Skin epidermis (tissue), 12 donors: ENCODE data around the gene AURKA.
A peak's percentile ranks its signal among the peaks of the same experiment; 100 is the strongest.
"Not testable (repeated sequence)": the region's sequence is repeated elsewhere in the genome, so short reads cannot be mapped to it uniquely, and the experiment has no call there.

ENCODE experiments used
- H3K27ac ChIP-seq, 21 experiments: fragments of 200-600 bp; sonication (generic) in 11 of 21; one replicate each; pipeline ENCODE4 v1.5.0; 2020; ENCODE audit warnings: mild to moderate bottlenecking in 3 of 21, inconsistent platforms in 2 of 21, moderate library complexity in 2 of 21
- H3K4me3 ChIP-seq, 7 experiments: fragments of 200-600 bp; sonication (generic) in 2 of 7; one replicate each; pipeline ENCODE4 v1.5.0; 2020; ENCODE audit warnings: inconsistent platforms in 2 of 7, mild to moderate bottlenecking in 2 of 7, moderate library complexity in 1 of 7

Gene AURKA

GRCh38 chr20:56395166-56395565 lies 3.2 kb upstream of the AURKA start:
- no peak overlapping the region for H3K4me3 ChIP-seq
- H3K27ac ChIP-seq = no peak overlapping the region

- Histone ChIP-seq H3K4me3 (peak overlapping the region in 4 of 7 experiments; percentile 51 to 92 (median 78)), H3K27ac (peak overlapping the region in 10 of 21 experiments; percentile 14 to 92 (median 88))
Observed at GRCh38 chr20:56393653-56394052, 1.6 kb upstream of the AURKA start.

- Histone ChIP-seq H3K27ac (peak overlapping the region; percentile 33 to 92 (median 89)), H3K4me3 (peak overlapping the region; percentile 51 to 92 (median 79))
Observed at GRCh38 chr20:56392881-56393482, 967 bp upstream of the AURKA start.

DNA sequence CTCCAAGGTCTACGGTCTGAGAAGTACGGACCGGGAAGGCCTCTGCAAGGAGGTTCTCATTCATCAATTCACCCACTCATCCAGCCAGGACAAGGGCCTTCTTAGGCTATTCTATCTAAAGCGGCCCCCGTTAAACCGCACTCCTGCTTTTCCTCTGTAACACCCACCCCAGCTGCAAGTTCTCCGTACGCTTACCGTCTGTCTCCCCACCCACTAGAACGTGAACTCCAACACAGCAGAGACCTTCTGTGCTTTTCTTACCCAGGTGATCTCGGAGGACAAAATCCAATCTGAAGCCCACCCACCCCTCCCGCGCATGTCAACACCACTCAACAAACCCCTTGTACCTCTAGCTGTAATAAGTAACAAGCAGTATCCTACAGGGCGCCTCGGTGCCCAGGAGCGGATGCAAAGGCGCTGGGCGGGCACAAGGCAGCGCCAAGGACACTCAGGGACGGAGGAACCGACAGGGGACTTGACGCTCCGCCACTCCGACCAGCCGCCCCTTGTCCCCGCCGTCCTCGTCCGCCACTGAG lies 351 bp downstream of the AURKA start:
- peak overlapping the region in 20 of 21 experiments; percentile 48 to 92 (median 90) for H3K27ac ChIP-seq
- H3K4me3 ChIP-seq = peak overlapping the region; percentile 51 to 92 (median 79)

DNA sequence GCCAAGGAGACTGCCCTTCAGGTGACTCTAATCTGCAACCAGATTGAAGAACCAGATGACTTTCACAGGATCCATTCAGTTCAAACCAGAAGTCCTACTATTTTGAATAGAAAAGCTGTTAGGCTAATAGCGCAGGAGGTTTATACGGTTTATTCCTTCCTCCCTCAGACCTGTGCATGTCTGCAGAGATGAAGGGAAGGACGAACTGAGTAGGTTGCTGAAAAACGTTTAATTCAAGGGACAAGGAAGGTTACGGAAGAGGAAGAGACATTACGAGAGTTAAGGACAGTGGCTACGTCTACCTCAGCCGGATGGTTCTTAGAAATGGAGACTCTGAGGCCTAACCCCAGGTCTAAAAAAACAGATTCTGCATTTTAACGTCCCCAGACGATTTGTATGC lies 978 bp downstream of the AURKA start:
- Histone ChIP-seq H3K27ac (peak overlapping the region in 5 of 21 experiments; percentile 86 to 91 (median 91)), H3K4me3 (peak overlapping the region in 6 of 7 experiments; percentile 51 to 92 (median 78))

DNA sequence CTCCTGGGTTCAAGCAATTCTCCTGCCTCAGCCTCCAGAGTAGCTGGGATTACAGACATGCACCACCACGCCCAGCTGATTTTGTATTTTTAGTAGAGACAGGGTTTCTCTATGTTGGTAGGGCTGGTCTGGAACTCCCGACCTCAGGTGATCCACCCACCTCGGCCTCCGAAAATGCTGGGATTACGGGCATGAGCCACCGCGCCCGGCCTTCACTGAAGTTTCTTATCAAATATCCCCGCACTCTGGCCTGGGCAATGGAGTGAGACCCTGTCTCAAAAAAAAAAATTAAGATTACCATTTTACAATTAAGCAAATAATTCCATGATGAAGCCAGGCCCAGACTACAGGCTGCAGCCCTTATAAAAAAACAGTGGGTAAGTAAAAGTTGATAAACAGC lies 1.6 kb downstream of the AURKA start:
- not testable (repeated sequence) for H3K4me3 ChIP-seq, H3K27ac ChIP-seq

DNA sequence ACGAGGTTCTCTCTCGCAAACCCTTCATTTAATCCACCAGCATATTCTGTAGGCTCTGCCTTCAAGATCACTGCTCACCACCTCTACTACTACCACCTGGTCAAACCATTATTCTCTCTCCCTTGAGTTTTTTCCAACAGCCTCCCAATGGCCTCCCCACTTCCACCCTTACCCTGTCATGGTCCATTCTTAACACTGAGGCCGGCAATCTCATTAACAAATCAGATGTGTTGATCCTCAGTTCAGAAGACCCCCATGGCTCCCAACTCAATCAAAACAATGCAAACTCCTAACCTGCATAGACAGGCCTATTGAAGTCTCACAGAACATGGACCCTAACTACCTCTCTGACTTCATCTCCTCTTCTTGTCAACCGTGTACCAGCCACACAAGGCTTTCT lies 2.2 kb downstream of the AURKA start:
- H3K4me3 ChIP-seq = no peak overlapping the region

DNA sequence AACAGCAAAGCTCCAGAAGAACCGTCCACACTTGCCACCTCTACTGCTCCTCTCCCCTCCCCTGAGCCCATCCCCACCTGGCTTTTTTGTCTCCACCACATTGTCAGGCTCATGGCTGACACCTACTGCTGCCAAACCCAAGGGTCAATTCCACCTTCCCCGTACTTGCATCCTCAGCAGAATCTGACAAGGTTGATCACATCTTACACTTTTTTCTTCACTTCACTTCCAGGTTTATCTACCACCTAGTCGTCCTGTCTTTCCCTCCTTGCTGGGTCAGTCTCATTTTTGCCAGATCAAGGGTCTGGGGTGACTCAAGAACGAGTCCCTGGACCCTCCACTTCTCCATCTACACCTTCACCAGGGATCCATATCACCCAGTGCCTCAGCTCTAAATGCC lies 3.1 kb downstream of the AURKA start:
- H3K27ac ChIP-seq = no peak overlapping the region
- no peak overlapping the region for H3K4me3 ChIP-seq

More for the DNA sequence above, 2.2 kb downstream of the AURKA start:
- H3K27ac ChIP-seq = no peak overlapping the region

GRCh38 chr20:56386219-56386618 lies 5.8 kb downstream of the AURKA start:
- no peak overlapping the region for H3K4me3 ChIP-seq
- H3K27ac ChIP-seq = no peak overlapping the region

GRCh38 chr20:56385130-56385529 lies 6.9 kb downstream of the AURKA start:
- no peak overlapping the region for H3K4me3 ChIP-seq
- no peak overlapping the region for H3K27ac ChIP-seq

GRCh38 chr20:56383334-56383733 lies 8.7 kb downstream of the AURKA start:
- H3K27ac ChIP-seq = no peak overlapping the region

GRCh38 chr20:56382696-56383095 lies 9.3 kb downstream of the AURKA start:
- no peak overlapping the region for H3K27ac ChIP-seq
- no peak overlapping the region for H3K4me3 ChIP-seq

More at GRCh38 chr20:56383334-56383733, 8.7 kb downstream of the AURKA start:
- no peak overlapping the region for H3K4me3 ChIP-seq

- Histone ChIP-seq H3K27ac (no peak overlapping the region), H3K4me3 (no peak overlapping the region)
Observed at GRCh38 chr20:56381501-56381900, 10.5 kb downstream of the AURKA start.

GRCh38 chr20:56380375-56380774 lies 11.6 kb downstream of the AURKA start:
- Histone ChIP-seq H3K4me3 (no peak overlapping the region), H3K27ac (no peak overlapping the region)

DNA sequence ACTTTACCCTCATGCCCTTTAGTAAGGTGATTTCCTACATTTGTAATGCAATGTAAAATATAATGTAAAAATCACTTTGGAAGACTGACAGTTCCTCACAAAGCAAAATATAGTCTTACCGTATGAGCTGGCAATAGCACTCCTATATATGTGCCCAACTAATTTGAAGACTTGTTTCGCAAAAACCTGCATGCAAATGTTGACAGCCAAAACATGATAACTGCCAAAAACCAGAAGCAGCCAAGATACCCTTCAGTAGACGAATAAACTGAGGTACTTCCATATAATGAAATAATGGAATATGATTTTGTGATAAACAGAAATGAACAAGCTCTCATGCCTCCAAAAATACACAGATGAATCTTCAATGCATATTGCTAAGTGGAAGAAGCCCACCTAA lies 13.6 kb downstream of the AURKA start:
- H3K4me3 ChIP-seq = no peak overlapping the region

DNA sequence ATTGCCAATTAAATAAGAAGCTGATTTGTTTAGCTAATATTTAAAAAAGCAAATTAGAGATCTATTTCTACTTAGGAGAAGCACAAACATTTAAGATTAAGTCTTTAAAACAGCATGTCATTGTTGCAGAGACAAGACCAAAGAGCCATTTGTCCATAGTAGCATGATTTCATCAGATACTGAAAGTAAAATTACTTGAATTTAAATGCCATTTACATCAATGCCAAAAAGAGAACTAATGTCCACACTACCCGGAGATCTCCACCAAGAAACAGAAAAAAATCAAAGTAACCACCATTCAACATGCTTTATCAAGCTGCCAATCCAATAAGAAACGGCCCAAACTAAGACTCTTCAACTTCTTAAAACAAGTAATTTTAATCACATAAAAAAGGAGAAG lies 15.7 kb downstream of the AURKA start:
- Histone ChIP-seq H3K4me3 (no peak overlapping the region), H3K27ac (peak overlapping the region in 2 of 21 experiments; percentile 18 to 30)

More for the DNA sequence above, 13.6 kb downstream of the AURKA start:
- H3K27ac ChIP-seq = no peak overlapping the region

- peak overlapping the region in 3 of 21 experiments; percentile 15 to 56 (median 50) for H3K27ac ChIP-seq
Observed at GRCh38 chr20:56373942-56374341, 18.1 kb downstream of the AURKA start.

DNA sequence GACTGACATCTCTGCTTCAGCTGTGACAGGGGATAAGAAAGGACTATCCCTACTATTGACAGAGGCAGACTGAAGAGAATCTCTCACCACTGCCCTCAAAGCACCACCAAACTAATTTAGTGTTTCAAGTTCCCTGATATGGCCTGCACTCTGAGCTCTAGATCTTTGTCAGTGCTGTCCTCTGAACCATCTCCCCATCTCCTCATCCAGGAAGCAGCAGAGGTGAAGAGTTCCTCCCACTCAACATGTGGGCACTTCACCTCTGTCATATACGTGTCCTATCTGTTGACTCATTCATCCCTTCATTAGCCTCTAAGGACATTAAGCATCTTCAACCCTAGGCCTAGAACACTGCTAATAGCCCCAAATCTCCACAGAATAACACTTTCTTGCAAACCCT lies 19.2 kb downstream of the AURKA start:
- Histone ChIP-seq H3K27ac (peak overlapping the region in 2 of 21 experiments; percentile 13 to 56), H3K4me3 (no peak overlapping the region)

More at GRCh38 chr20:56373942-56374341, 18.1 kb downstream of the AURKA start:
- H3K4me3 ChIP-seq = no peak overlapping the region

- H3K27ac ChIP-seq = no peak overlapping the region
- H3K4me3 ChIP-seq = no peak overlapping the region
Observed at GRCh38 chr20:56371977-56372376, 20.0 kb downstream of the AURKA start.

DNA sequence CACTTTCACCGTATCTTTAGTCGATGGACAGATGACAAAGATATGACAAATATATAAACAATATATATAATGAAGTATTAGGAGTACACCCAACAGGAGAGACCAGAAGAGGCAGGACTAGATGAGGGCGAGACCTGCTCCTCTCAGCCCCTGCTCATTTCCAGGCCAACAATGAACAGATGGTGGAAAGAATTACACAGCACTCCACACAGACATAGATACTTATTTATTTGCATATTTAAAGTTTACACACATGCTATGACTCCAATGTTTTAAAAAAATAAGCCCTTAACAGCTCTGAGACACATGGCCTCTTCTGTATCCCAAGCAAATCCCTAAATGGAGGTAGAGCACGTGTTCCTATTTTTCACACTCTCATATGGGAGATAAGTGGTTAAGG lies 22.8 kb downstream of the AURKA start:
- no peak overlapping the region for H3K4me3 ChIP-seq
- no peak overlapping the region for H3K27ac ChIP-seq

GRCh38 chr20:56368351-56369134 lies 23.5 kb downstream of the AURKA start:
- Histone ChIP-seq H3K4me3 (no peak overlapping the region), H3K27ac (no peak overlapping the region)
